ENCODE measurements around the gene WASHC4.

- TF ChIP-seq GATA2 (IDR thresholded peaks at IDR 0.05; ENCODE audit: insufficient read depth, insufficient read length, low read depth, low read length) (no peak), MYC (IDR thresholded peaks at IDR 0.05; ENCODE audit: low read depth, low read length) (no peak), POLR2AphosphoS5 (IDR thresholded peaks at IDR 0.05; ENCODE audit: insufficient read depth, low read depth, low read length) (no peak), EZH2 (IDR thresholded peaks at IDR 0.05; ENCODE audit: borderline replicate concordance, low read depth, low read length, severe bottlenecking) (no peak), JUN (IDR thresholded peaks at IDR 0.05; ENCODE audit: borderline replicate concordance, insufficient read depth, insufficient read length, low read depth) (no peak), POLR2A (IDR thresholded peaks at IDR 0.05; ENCODE audit: low read depth, low read length) (no peak), FOS (IDR thresholded peaks at IDR 0.05; ENCODE audit: borderline replicate concordance, insufficient read depth, low read length) (no peak)
- TF ChIP-seq, protein P1, sequence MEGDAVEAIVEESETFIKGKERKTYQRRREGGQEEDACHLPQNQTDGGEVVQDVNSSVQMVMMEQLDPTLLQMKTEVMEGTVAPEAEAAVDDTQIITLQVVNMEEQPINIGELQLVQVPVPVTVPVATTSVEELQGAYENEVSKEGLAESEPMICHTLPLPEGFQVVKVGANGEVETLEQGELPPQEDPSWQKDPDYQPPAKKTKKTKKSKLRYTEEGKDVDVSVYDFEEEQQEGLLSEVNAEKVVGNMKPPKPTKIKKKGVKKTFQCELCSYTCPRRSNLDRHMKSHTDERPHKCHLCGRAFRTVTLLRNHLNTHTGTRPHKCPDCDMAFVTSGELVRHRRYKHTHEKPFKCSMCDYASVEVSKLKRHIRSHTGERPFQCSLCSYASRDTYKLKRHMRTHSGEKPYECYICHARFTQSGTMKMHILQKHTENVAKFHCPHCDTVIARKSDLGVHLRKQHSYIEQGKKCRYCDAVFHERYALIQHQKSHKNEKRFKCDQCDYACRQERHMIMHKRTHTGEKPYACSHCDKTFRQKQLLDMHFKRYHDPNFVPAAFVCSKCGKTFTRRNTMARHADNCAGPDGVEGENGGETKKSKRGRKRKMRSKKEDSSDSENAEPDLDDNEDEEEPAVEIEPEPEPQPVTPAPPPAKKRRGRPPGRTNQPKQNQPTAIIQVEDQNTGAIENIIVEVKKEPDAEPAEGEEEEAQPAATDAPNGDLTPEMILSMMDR (IDR thresholded peaks at IDR 0.05; ENCODE audit: extremely low read depth in 1 of 2, insufficient read depth in 1 of 2, low read depth in 1 of 2, low read length in 2 of 2): no peak
Observed at GRCh38 chr12:105142259-105142658, 34.7 kb downstream of the WASHC4 start.
